Activated B cell treated with CpG ODN at 0.5 μM for 24 hours (primary cell): ENCODE results near the gene CELA2B. TPM values are rescaled to one million over a fixed set of nuclear protein-coding genes. Genes with fewer than 3 reads are reported as not detected.
A peak's percentile ranks its signal among the peaks of the same experiment; 100 is the strongest.
"Not testable (repeated sequence)": the region's sequence is repeated elsewhere in the genome, so short reads cannot be mapped to it uniquely, and the experiment has no call there.

Source experiments
- ATAC-seq: fragments of 200-7000 bp; cut with Tn5 transposase; one replicate; pipeline ENCODE4 v1.10.0; 2021; ENCODE audit warnings: low read depth, mild to moderate bottlenecking, moderate library complexity
- CTCF ChIA-PET: fragments of 350-600 bp; sonication (Branson Sonifier 250); formaldehyde crosslinking; loops from one replicate; lab custom pipeline; 2021; ENCODE audit warnings: antibody characterized with exemption; lab: Charles Lee
- POLR2A ChIA-PET: fragments of 350-600 bp; sonication (Branson Sonifier 250); formaldehyde crosslinking; loops from one replicate; lab custom pipeline; 2021; ENCODE audit warnings: antibody characterized with exemption; lab: Charles Lee
- DNase-seq: peaks from one replicate; pipeline ENCODE4 v3.0.0; 2022
- H3K27ac Mint-ChIP-seq: one replicate; pipeline ENCODE4 v1.8.0; 2020; ENCODE audit warnings: mixed read lengths
- H3K27me3 Mint-ChIP-seq: one replicate; pipeline ENCODE4 v1.8.0; 2021; ENCODE audit warnings: mixed read lengths
- H3K36me3 Mint-ChIP-seq: one replicate; pipeline ENCODE4 v1.8.0; 2021; ENCODE audit warnings: low read depth, mixed read lengths
- H3K4me1 Mint-ChIP-seq: one replicate; pipeline ENCODE4 v1.8.0; 2021; ENCODE audit warnings: mixed read lengths
- H3K4me3 Mint-ChIP-seq: one replicate; pipeline ENCODE4 v1.8.0; 2020; ENCODE audit warnings: mild to moderate bottlenecking, mixed read lengths
- H3K9me3 Mint-ChIP-seq: one replicate; pipeline ENCODE4 v1.8.0; 2020; ENCODE audit warnings: mixed read lengths
- CTCF ChIP-seq: fragments of 200-600 bp; IDR thresholded peaks from one replicate; pipeline ENCODE4 v1.8.0; 2022; ENCODE audit warnings: antibody characterized with exemption, mild to moderate bottlenecking
- intact Hi-C: fragments of 100-400 bp; cut with micrococcal nuclease; formaldehyde crosslinking; loops from one replicate; pipeline ENCODE4 v1.15.1; 2024
- total RNA-seq: library from RNA; stranded (reverse); gene quantifications from 2 replicates; pipeline ENCODE4 v1.2.3, GENCODE V29; 2022

Gene CELA2B
- total RNA-seq, 1 donor from 2014 or later = not detected

- ChIA-PET POLR2A (interaction anchor here (0.5 kb wide), 1 partner anchor 99 kb away, joined by 3 read pairs; no protein-coding TSS in a partner anchor), CTCF (no interaction called here)
- H3K4me1 Mint-ChIP-seq = peaks cover 41% of the 10 kb centered on the region
- H3K27ac Mint-ChIP-seq = no peak overlapping the region
- no peak for TF ChIP-seq CTCF
- ATAC-seq (no peak), DNase-seq (no peak)
- no peaks in the 10 kb centered on the region for H3K9me3 Mint-ChIP-seq
- peaks cover 30% of the 10 kb centered on the region for H3K36me3 Mint-ChIP-seq
- H3K27me3 Mint-ChIP-seq = no peaks in the 10 kb centered on the region
- H3K4me3 Mint-ChIP-seq = no peak overlapping the region
- intact Hi-C loops = loop anchor here (10.0 kb wide), 5 partner anchors 445 to 1915 kb away; partner anchors contain the start of genes PRDM2, RCC2 and SDHB
Measured at GRCh38 chr1:15519625-15520024, 43.7 kb downstream of the CELA2B start.

- DNase-seq, H3K27ac Mint-ChIP-seq, CTCF ChIA-PET, H3K27me3 Mint-ChIP-seq, H3K9me3 Mint-ChIP-seq, ATAC-seq, H3K4me3 Mint-ChIP-seq: not testable (repeated sequence)
- intact Hi-C loops = loop anchor here (10.0 kb wide), 5 partner anchors 443 to 1913 kb away; partner anchors contain the start of genes PRDM2, RCC2 and SDHB
- peaks cover 47% of the 10 kb centered on the region for H3K4me1 Mint-ChIP-seq
- POLR2A ChIA-PET = interaction anchor here (0.7 kb wide), 2 partner anchors 13 to 606 kb away, joined by 6 to 10 read pairs; no protein-coding TSS in a partner anchor
- peaks cover 29% of the 10 kb centered on the region for H3K36me3 Mint-ChIP-seq
Measured at GRCh38 chr1:15521206-15521906, 45.5 kb downstream of the CELA2B start.

- peaks cover 17% of the 10 kb centered on the region for H3K36me3 Mint-ChIP-seq
- no peaks in the 10 kb centered on the region for H3K9me3 Mint-ChIP-seq
- CTCF ChIA-PET = no interaction called here
- H3K27me3 Mint-ChIP-seq = no peaks in the 10 kb centered on the region
- no peak for TF ChIP-seq CTCF
- no peak overlapping the region for H3K27ac Mint-ChIP-seq
- H3K4me1 Mint-ChIP-seq = peaks cover 44% of the 10 kb centered on the region
- ATAC-seq (no peak), DNase-seq (no peak)
- no peak overlapping the region for H3K4me3 Mint-ChIP-seq
- intact Hi-C loops = loop anchor here (10.0 kb wide), 5 partner anchors 442 to 1912 kb away; partner anchors contain the start of genes PRDM2, RCC2 and SDHB
- POLR2A ChIA-PET = no interaction called here
Measured at GRCh38 chr1:15522551-15522950, 46.6 kb downstream of the CELA2B start.

- no peak for DNase-seq
- peak overlapping the region; percentile 99 for H3K27ac Mint-ChIP-seq
- peaks cover 51% of the 10 kb centered on the region for H3K4me1 Mint-ChIP-seq
- no peaks in the 10 kb centered on the region for H3K27me3 Mint-ChIP-seq
- no peaks in the 10 kb centered on the region for H3K9me3 Mint-ChIP-seq
- peak overlapping the region; percentile 87 for H3K4me3 Mint-ChIP-seq
- TF ChIP-seq CTCF = no peak
- ChIA-PET POLR2A (interaction anchor here (1.0 to 1.1 kb wide), 2 partner anchors 61 to 95 kb away, joined by 3 to 11 read pairs; partner anchors contain the start of gene AGMAT), CTCF (interaction anchor here (1.0 kb wide), 1 partner anchor 8 kb away, joined by 3 read pairs; no protein-coding TSS in a partner anchor)
- H3K36me3 Mint-ChIP-seq = peaks cover 9% of the 10 kb centered on the region
- no peak for ATAC-seq
- intact Hi-C loops = loop anchor here (1.0 to 10.0 kb wide), 11 partner anchors 94 to 1911 kb away; partner anchors contain the start of genes DDI2, PRDM2, RCC2 and SDHB
Measured at GRCh38 chr1:15523104-15524020, 47.5 kb downstream of the CELA2B start.

GRCh38 chr1:15524021-15524282 is 48.0 kb downstream of the CELA2B start, which contains the start of gene CASP9:
CASP9 (minus strand) TSS chr1:15524215; CDS start chr1:15524200, 15 bp downstream.
- no peak for ATAC-seq
- POLR2A ChIA-PET = interaction anchor here (1.0 to 1.1 kb wide), 2 partner anchors 60 to 94 kb away, joined by 3 to 11 read pairs; partner anchors contain the start of gene AGMAT
- CTCF ChIA-PET = interaction anchor here (1.0 kb wide), 1 partner anchor 9 kb away, joined by 3 read pairs; no protein-coding TSS in a partner anchor
- TF ChIP-seq CTCF = no peak
- Mint-ChIP-seq H3K9me3 (no peaks in the 10 kb centered on the region), H3K27ac (peak within 1 kb of the TSS; percentile 99), H3K36me3 (peaks cover 7% of the 10 kb centered on the region), H3K4me1 (peaks cover 52% of the 10 kb centered on the region), H3K4me3 (peak within 1 kb of the TSS; percentile 87), H3K27me3 (no peaks in the 10 kb centered on the region)
- no peak for DNase-seq
- intact Hi-C loops = loop anchor here (1.0 to 10.0 kb wide), 11 partner anchors 93 to 1911 kb away; partner anchors contain the start of genes DDI2, PRDM2, RCC2 and SDHB
